Upper lobe of right lung (tissue), 1 donor: ENCODE results near the gene DUSP12. TPM values are rescaled to one million over a fixed set of nuclear protein-coding genes. Genes with fewer than 3 reads are reported as not detected.
A peak's percentile ranks its signal among the peaks of the same experiment; 100 is the strongest.

Experiments
- ATAC-seq: fragments of 200-7000 bp; cut with Tn5 transposase; one replicate; pipeline ENCODE4 v1.9.1; 2020; ENCODE audit warnings: mild to moderate bottlenecking, moderate library complexity
- DNase-seq: peaks from one replicate; pipeline ENCODE4 v3.0.0-alpha.2; 2020
- H3K27ac ChIP-seq: fragments of 200-600 bp; one replicate; pipeline ENCODE4 v1.8.0; 2022
- H3K27me3 ChIP-seq: fragments of 200-600 bp; one replicate; pipeline ENCODE4 v1.8.0; 2022; ENCODE audit warnings: mild to moderate bottlenecking
- H3K36me3 ChIP-seq: fragments of 200-600 bp; one replicate; pipeline ENCODE4 v1.8.0; 2022
- H3K4me1 ChIP-seq: fragments of 200-600 bp; one replicate; pipeline ENCODE4 v1.8.0; 2022
- H3K4me3 ChIP-seq: fragments of 200-600 bp; one replicate; pipeline ENCODE4 v1.8.0; 2022; ENCODE audit warnings: mild to moderate bottlenecking
- H3K9me3 ChIP-seq: fragments of 200-600 bp; one replicate; pipeline ENCODE4 v1.8.0; 2022
- intact Hi-C: fragments of 100-400 bp; cut with DNase I; formaldehyde crosslinking; loops from one replicate; pipeline ENCODE4 v1.11.0; 2022
- total RNA-seq: library from RNA; stranded (reverse); fragmentation: NEBNext Ultra II Directional; extraction: Animal tissue kit (Norgen Biotek cat#: 25700); gene quantifications from one replicate; pipeline ENCODE4 v1.2.1, GENCODE V29; 2021
- TF ChIP-seq, protein P1 (sequence below): fragments of 200-600 bp; IDR thresholded peaks from one replicate; pipeline ENCODE4 v1.8.0; 2022; ENCODE audit warnings: antibody characterized with exemption
- donor health status: DM: no; HTN: yes; CAD: no; lungs with severe emphysema.

DUSP12 gene
- total RNA-seq, 1 donor from 2014 or later, result 19.3 TPM

DNA sequence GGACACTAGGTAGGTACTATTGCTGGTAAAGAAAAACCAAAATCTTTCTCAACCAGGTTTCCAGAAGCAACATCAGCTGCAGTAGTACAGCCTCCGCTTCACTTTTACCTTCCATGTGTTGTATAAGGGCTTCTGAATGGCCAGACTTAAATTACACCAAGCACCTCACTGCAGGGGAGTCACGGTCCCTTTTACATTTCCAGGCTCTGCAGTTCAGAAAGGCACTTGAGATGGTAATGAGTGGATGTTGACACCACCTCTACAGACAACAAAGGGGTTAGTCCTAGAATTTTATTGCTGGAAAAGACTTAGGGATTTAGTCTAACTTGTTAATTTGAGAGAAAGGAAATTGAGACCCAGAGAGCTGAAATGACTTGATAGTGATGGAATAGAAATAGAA, 12.0 kb upstream of the DUSP12 start:
- intact Hi-C loops, result no loop called here
- Histone ChIP-seq H3K27me3 (no peaks in the 10 kb centered on the region), H3K27ac (no peak overlapping the region), H3K9me3 (no peaks in the 10 kb centered on the region), H3K4me3 (no peak overlapping the region), H3K36me3 (no peaks in the 10 kb centered on the region), H3K4me1 (peaks cover 21% of the 10 kb centered on the region)
- ATAC-seq (no peak), DNase-seq (no peak)
- TF ChIP-seq, protein P1, sequence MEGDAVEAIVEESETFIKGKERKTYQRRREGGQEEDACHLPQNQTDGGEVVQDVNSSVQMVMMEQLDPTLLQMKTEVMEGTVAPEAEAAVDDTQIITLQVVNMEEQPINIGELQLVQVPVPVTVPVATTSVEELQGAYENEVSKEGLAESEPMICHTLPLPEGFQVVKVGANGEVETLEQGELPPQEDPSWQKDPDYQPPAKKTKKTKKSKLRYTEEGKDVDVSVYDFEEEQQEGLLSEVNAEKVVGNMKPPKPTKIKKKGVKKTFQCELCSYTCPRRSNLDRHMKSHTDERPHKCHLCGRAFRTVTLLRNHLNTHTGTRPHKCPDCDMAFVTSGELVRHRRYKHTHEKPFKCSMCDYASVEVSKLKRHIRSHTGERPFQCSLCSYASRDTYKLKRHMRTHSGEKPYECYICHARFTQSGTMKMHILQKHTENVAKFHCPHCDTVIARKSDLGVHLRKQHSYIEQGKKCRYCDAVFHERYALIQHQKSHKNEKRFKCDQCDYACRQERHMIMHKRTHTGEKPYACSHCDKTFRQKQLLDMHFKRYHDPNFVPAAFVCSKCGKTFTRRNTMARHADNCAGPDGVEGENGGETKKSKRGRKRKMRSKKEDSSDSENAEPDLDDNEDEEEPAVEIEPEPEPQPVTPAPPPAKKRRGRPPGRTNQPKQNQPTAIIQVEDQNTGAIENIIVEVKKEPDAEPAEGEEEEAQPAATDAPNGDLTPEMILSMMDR, result no peak

DNA sequence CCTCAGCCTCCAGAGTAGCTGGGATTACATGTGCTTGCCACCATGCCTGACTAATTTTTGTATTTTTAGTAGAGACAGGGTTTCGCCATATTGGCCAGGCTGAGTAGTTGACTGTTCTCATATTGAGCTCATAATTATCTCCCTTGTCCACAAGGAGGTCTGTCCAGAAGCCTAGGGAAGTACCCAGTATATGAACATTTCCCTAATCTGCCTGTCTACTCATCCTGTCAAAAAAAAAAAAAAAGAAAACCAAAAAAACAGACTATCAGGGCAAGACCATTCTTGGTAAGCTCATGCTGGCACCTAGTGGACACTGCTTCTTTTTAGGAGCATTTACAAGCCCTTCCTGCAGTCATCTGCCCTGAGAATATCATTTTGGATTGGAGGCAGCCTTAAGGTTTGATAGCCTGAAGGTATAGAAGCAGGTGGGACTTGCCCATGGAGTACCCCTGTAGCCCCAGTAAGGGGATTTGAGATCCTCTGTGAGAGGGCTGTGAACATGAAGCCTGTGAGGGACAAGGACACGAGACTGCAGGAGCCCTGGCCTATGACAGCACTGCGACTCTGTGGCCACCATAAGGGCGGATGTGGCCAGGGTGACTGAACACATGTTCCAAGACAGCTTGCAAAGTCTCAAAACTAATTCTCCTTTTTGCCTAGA, 10.8 kb upstream of the DUSP12 start:
- DNase-seq (peak; percentile 75), ATAC-seq (peak; percentile 86)
- H3K27ac ChIP-seq, result peak overlapping the region; percentile 65
- TF ChIP-seq, protein P1, result peak; percentile 44
- no peaks in the 10 kb centered on the region for H3K36me3 ChIP-seq
- H3K4me3 ChIP-seq, result no peak overlapping the region
- H3K9me3 ChIP-seq, result no peaks in the 10 kb centered on the region
- intact Hi-C loops, result no loop called here
- no peaks in the 10 kb centered on the region for H3K27me3 ChIP-seq
- peaks cover 21% of the 10 kb centered on the region for H3K4me1 ChIP-seq

DNA sequence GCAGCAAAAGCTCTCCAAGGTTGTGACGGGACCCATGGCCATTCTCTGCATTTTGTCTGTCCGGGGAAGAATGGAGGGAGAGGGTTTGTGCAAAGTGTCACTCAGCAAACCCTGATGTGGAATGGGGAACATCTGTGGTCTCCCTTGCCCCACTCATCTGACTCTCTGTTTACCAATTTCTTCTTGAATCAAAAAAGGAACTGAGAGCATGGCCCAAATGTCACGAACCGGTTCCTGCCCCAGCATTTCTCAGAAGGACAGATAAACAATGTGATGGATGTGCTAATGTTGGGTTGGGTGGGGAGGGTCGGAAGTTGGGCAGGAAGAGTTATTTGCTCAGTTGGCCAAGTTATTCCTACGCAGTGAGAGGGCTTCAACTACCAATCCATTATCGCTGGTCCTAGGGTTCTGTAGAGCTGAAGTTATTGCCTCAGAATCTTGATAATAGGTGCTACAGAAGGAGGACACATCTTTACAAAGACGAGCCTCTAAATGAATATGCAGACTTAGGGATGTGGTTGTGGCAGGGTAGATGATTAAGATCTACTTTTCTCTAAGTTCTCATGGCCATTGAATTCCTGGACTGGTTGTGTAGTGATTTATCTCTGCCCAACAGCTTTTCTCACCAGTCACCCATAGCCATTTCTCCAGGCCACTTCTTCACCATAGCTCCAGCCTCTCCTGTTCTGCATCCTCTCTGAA, 9.6 kb upstream of the DUSP12 start:
- ATAC-seq (peak; percentile 74), DNase-seq (no peak)
- Histone ChIP-seq H3K4me3 (no peak overlapping the region), H3K27ac (peak overlapping the region; percentile 65), H3K4me1 (peaks cover 21% of the 10 kb centered on the region), H3K27me3 (no peaks in the 10 kb centered on the region), H3K9me3 (no peaks in the 10 kb centered on the region), H3K36me3 (no peaks in the 10 kb centered on the region)
- TF ChIP-seq, protein P1, result no peak
- intact Hi-C loops, result loop anchor here (10.0 kb wide), 1 partner anchor 255 kb away; no protein-coding TSS in a partner anchor

DNA sequence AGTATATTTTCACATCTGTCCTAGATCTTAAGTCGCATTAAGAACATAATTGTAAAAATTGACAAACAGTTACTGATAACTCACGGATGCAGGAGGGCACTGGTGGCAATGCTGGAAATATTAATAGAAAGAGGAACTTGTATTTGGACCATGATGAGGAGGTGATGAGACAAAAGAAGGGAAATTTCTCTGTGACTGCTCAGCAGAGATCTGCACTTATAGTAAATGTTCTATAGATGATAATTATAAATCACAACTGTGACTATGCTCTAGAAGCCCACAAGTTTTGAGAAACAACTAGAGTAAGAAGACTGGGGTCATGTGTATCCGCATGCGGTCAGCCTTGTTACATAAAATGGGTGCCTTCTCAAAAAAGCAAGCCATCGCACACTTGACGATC, 8.7 kb upstream of the DUSP12 start:
- TF ChIP-seq, protein P1, result no peak
- Histone ChIP-seq H3K27me3 (no peaks in the 10 kb centered on the region), H3K4me3 (no peak overlapping the region), H3K36me3 (no peaks in the 10 kb centered on the region), H3K4me1 (peaks cover 21% of the 10 kb centered on the region), H3K27ac (no peak overlapping the region), H3K9me3 (no peaks in the 10 kb centered on the region)
- intact Hi-C loops, result loop anchor here (10.0 kb wide), 1 partner anchor 256 kb away; no protein-coding TSS in a partner anchor
- ATAC-seq, result no peak
- no peak for DNase-seq

DNA sequence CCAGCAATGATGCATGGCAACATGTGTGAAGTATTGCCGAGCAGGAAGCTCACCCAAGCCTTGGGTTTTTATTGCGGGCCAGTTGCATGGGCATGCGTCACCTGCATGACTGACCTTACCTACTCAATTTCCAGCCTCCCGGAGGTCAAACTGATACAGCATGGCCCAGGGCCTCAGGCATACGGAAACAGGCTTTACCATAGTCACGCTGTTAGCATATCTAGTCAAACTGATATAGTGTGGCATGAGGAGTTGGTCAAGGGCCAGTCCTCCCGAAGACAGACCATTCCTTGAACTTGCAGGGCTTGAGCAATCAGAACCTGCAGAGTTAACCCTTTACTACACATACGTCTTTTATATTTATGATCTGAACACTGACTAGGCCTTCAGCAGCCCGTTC, 6.4 kb upstream of the DUSP12 start:
- TF ChIP-seq, protein P1, result no peak
- Histone ChIP-seq H3K36me3 (no peaks in the 10 kb centered on the region), H3K4me1 (peaks cover 21% of the 10 kb centered on the region), H3K4me3 (no peak overlapping the region), H3K9me3 (no peaks in the 10 kb centered on the region), H3K27ac (no peak overlapping the region), H3K27me3 (no peaks in the 10 kb centered on the region)
- no peak for ATAC-seq
- intact Hi-C loops, result loop anchor here (10.0 kb wide), 1 partner anchor 258 kb away; no protein-coding TSS in a partner anchor
- no peak for DNase-seq
